HG02870 (cell line): ENCODE results near the gene POMC.
"Not testable (repeated sequence)": the region's sequence is repeated elsewhere in the genome, so short reads cannot be mapped to it uniquely, and the experiment has no call there.

ENCODE experiments used
- ATAC-seq: cut with Tn5 transposase; IDR thresholded peaks from one replicate; pipeline ENCODE4 v1.9.1; 2021; ENCODE audit warnings: mild to moderate bottlenecking, moderate library complexity; ENCODE audit not compliant: unreplicated experiment

Gene POMC

GRCh38 chr2:25168256-25169072 lies at the start of gene POMC:
TSS of gene POMC (minus strand) at chr2:25168580. CDS start at chr2:25164772, 3,808 bp downstream.
- ATAC-seq, result no peak

GRCh38 chr2:25218100-25218499 lies 49.7 kb upstream of the POMC start:
- no peak for ATAC-seq

GRCh38 chr2:25215948-25216679 lies 47.7 kb upstream of the POMC start:
- ATAC-seq, result peak; percentile 54

GRCh38 chr2:25215232-25215631 lies 46.9 kb upstream of the POMC start:
- no peak for ATAC-seq

- ATAC-seq, result no peak
Measured at GRCh38 chr2:25213229-25213628, 44.8 kb upstream of the POMC start.

- not testable (repeated sequence) for ATAC-seq
Measured at GRCh38 chr2:25210923-25211322, 42.5 kb upstream of the POMC start.

GRCh38 chr2:25207078-25207545 lies 38.7 kb upstream of the POMC start:
- ATAC-seq, result no peak

GRCh38 chr2:25204190-25204838 lies 35.9 kb upstream of the POMC start:
- ATAC-seq, result no peak

- ATAC-seq, result no peak
Measured at GRCh38 chr2:25202275-25202674, 33.9 kb upstream of the POMC start.

GRCh38 chr2:25201794-25202193 lies 33.4 kb upstream of the POMC start:
- ATAC-seq, result no peak

- ATAC-seq, result no peak
Measured at GRCh38 chr2:25201265-25201664, 32.9 kb upstream of the POMC start.

- ATAC-seq, result no peak
Measured at GRCh38 chr2:25198576-25198975, 30.2 kb upstream of the POMC start.

- ATAC-seq, result no peak
Measured at GRCh38 chr2:25198209-25198525, 29.8 kb upstream of the POMC start.

GRCh38 chr2:25197336-25198208 lies 29.2 kb upstream of the POMC start:
- no peak for ATAC-seq

GRCh38 chr2:25194576-25195122 lies 26.3 kb upstream of the POMC start:
- no peak for ATAC-seq

GRCh38 chr2:25190536-25190935 lies 22.2 kb upstream of the POMC start:
- ATAC-seq, result no peak

GRCh38 chr2:25188405-25188804 lies 20.0 kb upstream of the POMC start:
- no peak for ATAC-seq

- no peak for ATAC-seq
Measured at GRCh38 chr2:25187729-25188350, 19.5 kb upstream of the POMC start.

- ATAC-seq, result no peak
Measured at GRCh38 chr2:25184254-25184653, 15.9 kb upstream of the POMC start.

- ATAC-seq, result no peak
Measured at GRCh38 chr2:25178976-25179375, 10.6 kb upstream of the POMC start.
